ENCODE measurements around the gene GABPB2. TPM values are rescaled to one million over a fixed set of nuclear protein-coding genes. Genes with fewer than 3 reads are reported as not detected.

Gene GABPB2
- total and polyA plus RNA-seq, 2 experiments from 2014 or later, result 0.98 to 12.9 TPM

- 52% methylated on average over 2 of the region's 2 CpGs for WGBS (ENCODE audit: low lambda C conversion rate, missing lambda C conversion rate)
- TF ChIP-seq EZH2 (IDR thresholded peaks at IDR 0.05; ENCODE audit: borderline replicate concordance) (no peak), CTCF (IDR thresholded peaks at IDR 0.05; ENCODE audit: poor library complexity) (no peak), EZH2phosphoT487 (IDR thresholded peaks at IDR 0.05; ENCODE audit: low read depth, severe bottlenecking, unreplicated experiment) (no peak)
- peak overlapping the region; percentile 99 for H3K4me3 ChIP-seq
Observed at GRCh38 chr1:151061704-151062103, 8.9 kb upstream of the GABPB2 start.

GRCh38 chr1:151062741-151063371 lies 7.7 kb upstream of the GABPB2 start:
- peak; percentile 75 for DNase-seq (ENCODE audit: low spot score)

More at GRCh38 chr1:151061704-151062103, 8.9 kb upstream of the GABPB2 start:
- Histone ChIP-seq H3K4me1 (ENCODE audit: insufficient read depth) (peaks cover 27% of the 10 kb centered on the region), H4K20me1 (ENCODE audit: insufficient read depth, poor library complexity, severe bottlenecking) (peaks cover 10% of the 10 kb centered on the region), H3K27me3 (no peaks in the 10 kb centered on the region), H3K79me2 (peaks cover 95% of the 10 kb centered on the region), H3K27ac (peak overlapping the region; percentile 100), H3K4me2 (peak overlapping the region; percentile 96), H2AFZ (peak overlapping the region; percentile 35), H3K36me3 (replicated peaks; ENCODE audit: insufficient read depth, low read depth) (no peaks in the 10 kb centered on the region), H3K9me2 (replicated peaks; ENCODE audit: insufficient read depth) (no peaks in the 10 kb centered on the region), H3K9me3 (ENCODE audit: low read depth) (no peaks in the 10 kb centered on the region)
- no peak for DNase-seq (ENCODE audit: low spot score)

GRCh38 chr1:151065089-151065645 lies 5.4 kb upstream of the GABPB2 start:
- Histone ChIP-seq H3K4me3 (no peak overlapping the region), H3K4me1 (ENCODE audit: insufficient read depth) (peaks cover 19% of the 10 kb centered on the region), H3K79me2 (peaks cover 93% of the 10 kb centered on the region), H3K27me3 (no peaks in the 10 kb centered on the region), H3K36me3 (replicated peaks; ENCODE audit: insufficient read depth, low read depth) (no peaks in the 10 kb centered on the region), H3K4me2 (no peak overlapping the region), H2AFZ (no peak overlapping the region), H3K27ac (no peak overlapping the region), H4K20me1 (ENCODE audit: insufficient read depth, poor library complexity, severe bottlenecking) (no peaks in the 10 kb centered on the region), H3K9me3 (ENCODE audit: low read depth) (no peaks in the 10 kb centered on the region), H3K9me2 (replicated peaks; ENCODE audit: insufficient read depth) (no peaks in the 10 kb centered on the region)
- TF ChIP-seq EZH2 (IDR thresholded peaks at IDR 0.05; ENCODE audit: borderline replicate concordance), result no peak
- TF ChIP-seq CTCF (IDR thresholded peaks at IDR 0.05; ENCODE audit: poor library complexity), result no peak
- no peak for TF ChIP-seq EZH2phosphoT487 (IDR thresholded peaks at IDR 0.05; ENCODE audit: low read depth, severe bottlenecking, unreplicated experiment)
- no peak for DNase-seq (ENCODE audit: low spot score)

More at GRCh38 chr1:151062741-151063371, 7.7 kb upstream of the GABPB2 start:
- H3K9me2 ChIP-seq (replicated peaks; ENCODE audit: insufficient read depth), result no peaks in the 10 kb centered on the region
- no peaks in the 10 kb centered on the region for H4K20me1 ChIP-seq (ENCODE audit: insufficient read depth, poor library complexity, severe bottlenecking)
- H3K36me3 ChIP-seq (replicated peaks; ENCODE audit: insufficient read depth, low read depth), result no peaks in the 10 kb centered on the region
- H2AFZ ChIP-seq, result no peak overlapping the region
- H3K4me2 ChIP-seq, result peak overlapping the region; percentile 96
- no peaks in the 10 kb centered on the region for H3K27me3 ChIP-seq
- H3K4me1 ChIP-seq (ENCODE audit: insufficient read depth), result peaks cover 16% of the 10 kb centered on the region
- peak overlapping the region; percentile 100 for H3K27ac ChIP-seq
- no peaks in the 10 kb centered on the region for H3K9me3 ChIP-seq (ENCODE audit: low read depth)
- peaks cover 93% of the 10 kb centered on the region for H3K79me2 ChIP-seq
- WGBS (ENCODE audit: low lambda C conversion rate, missing lambda C conversion rate), result 22% methylated on average over 3 of the region's 3 CpGs
- H3K4me3 ChIP-seq, result no peak overlapping the region
- TF ChIP-seq CTCF (IDR thresholded peaks at IDR 0.05; ENCODE audit: poor library complexity) (no peak), EZH2 (IDR thresholded peaks at IDR 0.05; ENCODE audit: borderline replicate concordance) (no peak), EZH2phosphoT487 (IDR thresholded peaks at IDR 0.05; ENCODE audit: low read depth, severe bottlenecking, unreplicated experiment) (no peak)

Data from hepatocyte (in vitro differentiated cells).